Osteoblast (primary cell): ENCODE measurements around the gene SEC22C. TPM values are rescaled to one million over a fixed set of nuclear protein-coding genes. Genes with fewer than 3 reads are reported as not detected.

Source experiments
- DNase-seq: peaks from one replicate; pipeline ENCODE4 v3.0.0; 2011; ENCODE audit warnings: low spot score, mixed read lengths; ENCODE audit not compliant: insufficient read length; ENCODE audit errors: missing footprints
- H2AFZ ChIP-seq: 2 replicates; pipeline ENCODE4 v1.6.0; 2011; ENCODE audit warnings: mild to moderate bottlenecking, low read length
- H3K27ac ChIP-seq: 2 replicates; pipeline ENCODE4 v1.5.1; 2011; ENCODE audit warnings: mild to moderate bottlenecking, low read depth, low read length, moderate library complexity
- H3K27me3 ChIP-seq: 2 replicates; pipeline ENCODE4 v1.6.0; 2012; ENCODE audit warnings: mild to moderate bottlenecking, control low read depth, inconsistent platforms, low read length, moderate library complexity; ENCODE audit not compliant: insufficient read depth
- H3K36me3 ChIP-seq: 2 replicates; pipeline ENCODE4 v1.5.1; 2011; ENCODE audit warnings: mild to moderate bottlenecking, low read length, control low read depth, moderate library complexity; ENCODE audit not compliant: insufficient read depth
- H3K4me1 ChIP-seq: 2 replicates; pipeline ENCODE4 v1.5.1; 2011; ENCODE audit warnings: mild to moderate bottlenecking, low read length, control low read depth, moderate library complexity; ENCODE audit not compliant: insufficient read depth
- H3K4me2 ChIP-seq: 2 replicates; pipeline ENCODE4 v1.6.0; 2011; ENCODE audit warnings: mild to moderate bottlenecking, low read length; ENCODE audit not compliant: insufficient read depth
- H3K4me3 ChIP-seq: fragments of 200-600 bp; sonication (generic); 3 replicates; pipeline ENCODE4 v1.5.1; 2012; ENCODE audit warnings: mild to moderate bottlenecking, low read length, inconsistent platforms; ENCODE audit not compliant: insufficient read depth
- H3K79me2 ChIP-seq: 2 replicates; pipeline ENCODE4 v1.6.0; 2012; ENCODE audit warnings: mild to moderate bottlenecking, low read length, control low read depth, inconsistent platforms; ENCODE audit not compliant: insufficient read depth
- H3K9me3 ChIP-seq: 2 replicates; pipeline ENCODE4 v1.5.1; 2011; ENCODE audit warnings: low read depth, low read length, control low read depth
- H4K20me1 ChIP-seq: 2 replicates; pipeline ENCODE4 v1.6.0; 2012; ENCODE audit warnings: mild to moderate bottlenecking, low read length, control low read depth; ENCODE audit not compliant: insufficient read depth
- total RNA-seq: library from RNA; depleted of rRNA; stranded (reverse); fragments of >200 nt; gene quantifications from 2 replicates; pipeline ENCODE4 v1.2.3, GENCODE V29; 2012
- TF ChIP-seq, protein P1 (sequence below): IDR thresholded peaks from 2 replicates; pipeline ENCODE4 v1.5.1; 2011; ENCODE audit warnings: mild to moderate bottlenecking, low read depth, low read length, moderate library complexity; ENCODE audit errors: extremely low read depth

Gene SEC22C
- total RNA-seq, 1 donor: 60.1 TPM

DNA sequence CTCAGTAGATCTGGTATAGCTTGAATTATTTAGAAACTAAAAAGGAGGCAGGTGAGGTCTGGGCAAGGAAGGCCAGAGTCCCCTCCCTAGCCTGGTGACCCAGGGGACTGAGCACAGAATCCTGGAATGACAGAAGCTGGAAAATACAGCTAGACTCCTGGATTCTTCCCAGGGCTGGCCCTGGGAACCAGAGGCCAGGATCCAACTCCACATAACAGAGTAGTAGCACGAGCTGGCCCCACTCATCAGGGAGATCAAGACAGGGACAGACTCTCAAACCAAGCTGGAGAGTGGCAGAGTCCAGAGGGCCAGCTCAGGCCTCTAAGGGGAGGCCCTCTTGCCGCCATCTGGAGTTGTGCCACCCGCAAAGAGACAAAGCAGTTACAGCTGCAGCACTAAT, 68.6 kb downstream of the SEC22C start:
- H3K4me2 ChIP-seq: no peak overlapping the region
- H3K4me1 ChIP-seq: no peaks in the 10 kb centered on the region
- H3K27me3 ChIP-seq: peaks cover 9% of the 10 kb centered on the region
- no peak overlapping the region for H3K4me3 ChIP-seq
- no peak overlapping the region for H2AFZ ChIP-seq
- H3K27ac ChIP-seq: no peak overlapping the region
- no peaks in the 10 kb centered on the region for H4K20me1 ChIP-seq
- H3K79me2 ChIP-seq: no peaks in the 10 kb centered on the region
- no peaks in the 10 kb centered on the region for H3K9me3 ChIP-seq
- no peaks in the 10 kb centered on the region for H3K36me3 ChIP-seq
- peak; percentile 60 for DNase-seq
- TF ChIP-seq, protein P1, sequence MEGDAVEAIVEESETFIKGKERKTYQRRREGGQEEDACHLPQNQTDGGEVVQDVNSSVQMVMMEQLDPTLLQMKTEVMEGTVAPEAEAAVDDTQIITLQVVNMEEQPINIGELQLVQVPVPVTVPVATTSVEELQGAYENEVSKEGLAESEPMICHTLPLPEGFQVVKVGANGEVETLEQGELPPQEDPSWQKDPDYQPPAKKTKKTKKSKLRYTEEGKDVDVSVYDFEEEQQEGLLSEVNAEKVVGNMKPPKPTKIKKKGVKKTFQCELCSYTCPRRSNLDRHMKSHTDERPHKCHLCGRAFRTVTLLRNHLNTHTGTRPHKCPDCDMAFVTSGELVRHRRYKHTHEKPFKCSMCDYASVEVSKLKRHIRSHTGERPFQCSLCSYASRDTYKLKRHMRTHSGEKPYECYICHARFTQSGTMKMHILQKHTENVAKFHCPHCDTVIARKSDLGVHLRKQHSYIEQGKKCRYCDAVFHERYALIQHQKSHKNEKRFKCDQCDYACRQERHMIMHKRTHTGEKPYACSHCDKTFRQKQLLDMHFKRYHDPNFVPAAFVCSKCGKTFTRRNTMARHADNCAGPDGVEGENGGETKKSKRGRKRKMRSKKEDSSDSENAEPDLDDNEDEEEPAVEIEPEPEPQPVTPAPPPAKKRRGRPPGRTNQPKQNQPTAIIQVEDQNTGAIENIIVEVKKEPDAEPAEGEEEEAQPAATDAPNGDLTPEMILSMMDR: no peak

DNA sequence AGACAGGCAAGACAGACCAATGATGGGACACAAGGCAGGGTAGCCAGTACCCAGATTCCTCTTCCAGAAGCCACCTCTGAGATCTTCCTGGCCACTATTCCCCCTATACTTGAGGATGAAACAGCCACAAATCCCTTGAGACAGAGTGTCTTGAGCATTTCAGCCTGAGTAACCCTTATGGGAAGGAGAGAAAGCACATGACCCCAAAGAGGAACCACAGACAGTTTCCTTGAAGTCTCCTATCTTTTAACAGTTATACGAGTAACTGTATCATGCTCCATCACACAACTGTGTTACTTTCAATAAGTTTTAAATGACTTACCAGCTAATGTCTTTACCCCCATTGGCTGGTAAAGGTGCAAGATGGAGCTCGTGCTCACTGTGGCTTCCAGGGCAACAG, 70.0 kb downstream of the SEC22C start:
- H3K4me2 ChIP-seq: no peak overlapping the region
- TF ChIP-seq, protein P1: no peak
- H3K36me3 ChIP-seq: no peaks in the 10 kb centered on the region
- no peaks in the 10 kb centered on the region for H3K4me1 ChIP-seq
- no peaks in the 10 kb centered on the region for H4K20me1 ChIP-seq
- H3K27ac ChIP-seq: no peak overlapping the region
- peak; percentile 41 for DNase-seq
- no peak overlapping the region for H3K4me3 ChIP-seq
- no peaks in the 10 kb centered on the region for H3K9me3 ChIP-seq
- H2AFZ ChIP-seq: no peak overlapping the region
- H3K27me3 ChIP-seq: peaks cover 9% of the 10 kb centered on the region
- H3K79me2 ChIP-seq: no peaks in the 10 kb centered on the region

DNA sequence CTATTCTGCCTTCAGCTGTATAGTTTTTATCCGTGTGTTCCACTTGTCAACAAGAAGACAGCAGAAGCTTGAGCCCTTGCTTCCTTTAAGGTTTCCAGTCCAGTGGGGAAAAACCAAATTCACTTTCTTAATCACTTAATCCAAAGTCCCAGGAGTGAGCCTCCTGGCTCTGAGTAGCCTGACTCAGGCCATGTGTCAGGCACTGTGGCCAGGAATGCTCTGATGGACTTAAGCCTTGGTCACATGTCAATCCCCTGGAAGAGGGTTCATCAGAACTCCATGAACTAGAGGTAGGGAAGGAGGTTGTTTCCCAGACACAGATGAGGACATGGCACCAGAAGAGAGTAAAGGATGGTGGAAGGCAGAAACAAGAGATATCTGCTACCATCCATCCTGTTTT, 70.6 kb downstream of the SEC22C start:
- H3K79me2 ChIP-seq: no peaks in the 10 kb centered on the region
- DNase-seq: peak; percentile 83
- no peaks in the 10 kb centered on the region for H3K9me3 ChIP-seq
- H3K4me3 ChIP-seq: no peak overlapping the region
- no peaks in the 10 kb centered on the region for H4K20me1 ChIP-seq
- H3K4me2 ChIP-seq: no peak overlapping the region
- peaks cover 9% of the 10 kb centered on the region for H3K27me3 ChIP-seq
- no peak overlapping the region for H2AFZ ChIP-seq
- H3K4me1 ChIP-seq: no peaks in the 10 kb centered on the region
- TF ChIP-seq, protein P1: no peak
- no peaks in the 10 kb centered on the region for H3K36me3 ChIP-seq
- no peak overlapping the region for H3K27ac ChIP-seq

DNA sequence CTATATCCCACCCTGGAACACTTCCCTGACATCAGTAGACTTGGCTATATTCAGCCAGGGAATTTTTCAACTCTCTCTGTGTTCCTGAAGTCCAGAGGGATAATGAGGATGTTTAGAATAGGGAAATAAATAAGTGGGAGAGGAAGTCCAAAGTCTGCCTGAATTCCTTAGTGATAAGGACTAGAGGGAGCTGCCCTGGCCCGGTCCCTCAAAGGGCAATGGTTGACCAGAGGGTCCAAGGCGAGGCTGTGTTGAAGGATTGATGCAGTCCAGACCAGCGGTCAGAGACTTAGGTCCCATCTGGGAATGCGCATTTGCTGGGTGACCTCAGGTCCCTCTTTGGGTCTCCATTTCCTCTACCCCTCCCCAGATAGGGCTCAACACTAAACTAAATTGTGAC, 71.4 kb downstream of the SEC22C start:
- Histone ChIP-seq H4K20me1 (no peaks in the 10 kb centered on the region), H3K9me3 (no peaks in the 10 kb centered on the region), H2AFZ (no peak overlapping the region), H3K27me3 (peaks cover 9% of the 10 kb centered on the region), H3K4me3 (no peak overlapping the region), H3K36me3 (no peaks in the 10 kb centered on the region), H3K4me1 (no peaks in the 10 kb centered on the region), H3K79me2 (no peaks in the 10 kb centered on the region), H3K4me2 (no peak overlapping the region), H3K27ac (no peak overlapping the region)
- peak; percentile 19 for DNase-seq
- TF ChIP-seq, protein P1: no peak
